KBM-7 (cell line): ENCODE results near the gene NPM1.
"Not testable (repeated sequence)": the region's sequence is repeated elsewhere in the genome, so short reads cannot be mapped to it uniquely, and the experiment has no call there.

ENCODE experiments used
- DNase-seq: peaks from one replicate; pipeline ENCODE4 v3.0.0-alpha.2; 2015
- in situ Hi-C: fragments of 300-500 bp; cut with MboI; formaldehyde crosslinking; loops from 2 replicates; pipeline ENCODE4 v1.14.3; 2020; ENCODE audit warnings: low sequenced_read_pairs, low pct_unique_long_range_greater_than_20kb, mixed read lengths

The NPM1 gene

DNA sequence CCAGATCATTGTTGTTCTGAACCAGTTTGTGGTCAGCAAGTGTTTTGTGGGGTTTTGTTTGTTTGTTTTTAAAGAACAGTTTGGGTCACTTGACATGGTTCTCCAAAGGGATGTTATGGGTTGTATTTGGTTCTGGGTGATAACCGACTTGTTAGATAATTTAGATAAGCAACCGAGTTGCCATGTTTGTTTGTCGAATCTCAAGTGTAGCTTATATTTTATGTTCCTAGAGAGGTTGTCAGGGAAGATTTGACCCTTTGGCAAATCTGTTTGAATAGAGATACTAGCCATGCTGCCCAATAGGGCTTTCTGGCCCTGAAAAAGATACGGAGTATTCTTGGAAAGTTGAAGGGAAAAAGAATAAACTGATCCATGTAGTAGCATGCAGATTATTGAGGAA lies 19.6 kb downstream of the NPM1 start:
- DNase-seq: no peak
- in situ Hi-C loops: no loop called here

DNA sequence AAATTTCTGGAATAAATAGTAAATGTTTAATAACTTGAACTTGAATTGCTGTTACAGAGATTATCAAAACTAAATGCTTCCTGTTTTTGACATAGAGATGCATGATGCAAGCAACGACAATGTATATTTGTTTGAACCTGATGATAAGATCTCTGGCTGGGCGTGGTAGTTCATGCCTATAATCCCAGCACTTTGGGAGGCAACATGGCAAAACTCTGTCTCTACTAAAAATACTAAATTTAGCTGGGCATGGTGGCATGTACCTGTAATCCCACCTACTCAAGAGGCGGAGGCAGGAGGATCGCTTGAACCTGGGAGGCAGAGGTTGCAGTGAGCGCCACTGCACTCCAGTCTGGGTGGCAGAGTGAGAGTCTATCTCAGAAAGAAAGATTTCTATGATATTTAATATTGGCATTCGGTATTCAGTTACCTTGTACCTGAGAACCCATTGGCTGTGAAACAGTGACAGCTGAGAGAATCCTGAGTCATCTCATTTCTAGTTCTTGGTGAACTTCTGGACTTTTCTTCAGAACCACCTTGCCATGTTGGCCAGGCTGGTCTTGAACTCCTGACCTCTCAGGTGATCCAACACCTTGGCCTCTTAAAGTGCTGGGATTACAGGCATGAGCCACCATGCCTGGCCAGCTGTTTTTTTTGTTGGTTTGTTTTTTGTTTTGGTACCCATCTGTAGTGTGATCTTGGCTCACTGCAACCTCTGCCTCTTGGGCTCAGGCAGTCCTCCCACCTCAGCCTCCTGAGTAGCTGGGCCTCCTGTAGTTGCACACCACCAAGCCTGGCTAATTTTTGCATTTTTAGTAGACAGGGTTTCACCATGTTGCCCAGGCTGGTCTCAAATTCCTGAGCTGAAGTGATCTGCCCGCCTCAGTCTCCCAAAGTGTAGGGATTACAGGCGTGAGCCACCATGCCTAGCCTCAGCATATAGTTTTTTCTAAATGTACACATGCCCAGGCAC lies 21.8 kb downstream of the NPM1 start:
- in situ Hi-C loops: no loop called here
- DNase-seq: no peak

DNA sequence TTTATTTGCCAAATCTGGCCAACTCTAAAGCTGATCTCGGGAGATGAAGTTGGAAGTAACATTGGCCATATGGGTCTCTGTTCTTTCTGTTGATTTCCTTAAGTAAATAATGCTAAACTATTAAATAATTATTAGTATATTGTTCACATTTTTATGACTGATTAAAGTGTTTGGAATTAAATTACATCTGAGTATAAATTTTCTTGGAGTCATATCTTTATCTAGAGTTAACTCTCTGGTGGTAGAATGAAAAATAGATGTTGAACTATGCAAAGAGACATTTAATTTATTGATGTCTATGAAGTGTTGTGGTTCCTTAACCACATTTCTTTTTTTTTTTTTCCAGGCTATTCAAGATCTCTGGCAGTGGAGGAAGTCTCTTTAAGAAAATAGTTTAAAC lies 22.5 kb downstream of the NPM1 start:
- in situ Hi-C loops: no loop called here
- DNase-seq: no peak

DNA sequence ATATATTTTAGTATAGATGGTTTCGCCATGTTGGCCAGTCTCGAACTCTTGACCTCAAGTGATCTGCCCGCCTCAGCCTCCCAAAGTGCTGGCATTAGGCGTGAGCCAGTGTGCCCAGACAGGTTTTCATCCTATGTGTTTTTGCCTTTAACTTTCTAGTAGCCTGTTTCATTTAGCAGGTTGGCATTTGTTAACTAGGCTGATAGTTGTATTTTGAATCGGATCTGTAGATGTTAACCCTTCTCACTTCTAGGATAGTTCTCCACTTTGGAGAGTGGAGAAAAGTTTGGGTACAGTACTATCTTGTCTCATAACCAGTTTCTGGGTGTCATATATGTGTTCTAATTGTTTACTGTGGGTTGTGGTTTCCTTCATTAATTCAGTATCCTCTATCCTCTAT lies 24.5 kb downstream of the NPM1 start:
- in situ Hi-C loops: no loop called here
- no peak for DNase-seq

DNA sequence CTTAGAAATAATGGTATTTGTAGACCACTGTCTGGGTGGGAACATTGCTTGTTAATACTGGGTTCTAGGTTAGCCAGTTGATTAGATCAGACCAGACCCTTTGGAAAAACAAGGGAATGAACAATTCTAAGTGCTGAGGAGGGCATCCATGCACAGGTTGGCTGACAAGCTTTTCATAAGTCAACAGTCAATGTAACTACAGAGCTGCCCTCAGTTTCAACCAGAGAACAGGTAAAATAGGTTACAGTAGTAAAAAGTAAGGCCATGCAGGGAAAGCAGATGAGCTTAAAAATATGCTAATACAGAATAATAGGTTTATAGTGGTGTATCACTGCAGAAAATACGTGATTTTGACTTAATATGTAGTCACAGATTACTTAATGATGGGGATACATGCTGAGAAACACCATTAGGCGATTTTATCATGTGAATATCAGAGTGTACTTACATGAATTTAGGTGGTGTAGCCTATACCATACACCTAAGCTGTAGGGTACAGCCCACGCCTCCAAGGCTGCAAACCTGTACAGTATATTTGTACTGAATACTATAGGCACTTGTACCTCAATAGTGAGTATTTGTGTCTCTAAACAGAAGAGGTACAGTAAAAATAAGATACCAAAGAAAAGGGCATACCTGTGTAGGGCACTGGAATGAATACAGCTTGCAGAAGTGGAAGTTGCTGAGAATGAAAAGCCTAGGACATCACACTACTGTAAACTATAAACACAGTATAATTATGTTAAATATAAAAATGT lies 25.7 kb downstream of the NPM1 start:
- DNase-seq: no peak
- in situ Hi-C loops: no loop called here

DNA sequence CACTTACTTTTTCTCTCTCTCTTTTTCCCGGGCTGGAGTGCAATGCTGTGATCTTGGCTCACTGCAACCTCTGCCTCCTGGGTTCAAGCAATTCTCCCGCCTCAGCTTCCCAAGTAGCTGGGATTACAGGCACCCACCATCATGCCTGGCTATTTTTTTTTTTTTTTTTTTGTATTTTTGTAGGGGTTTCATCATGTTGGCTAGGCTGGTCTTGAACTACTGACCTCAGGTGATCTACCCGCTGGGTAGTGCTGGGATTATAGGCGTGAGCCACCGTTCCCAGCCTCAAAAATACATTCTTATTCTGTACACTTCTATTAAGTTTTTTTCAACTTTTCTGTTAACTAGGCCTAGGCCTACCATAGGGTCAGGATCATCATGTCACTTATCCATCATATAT lies 26.3 kb downstream of the NPM1 start:
- DNase-seq, in situ Hi-C loops: not testable (repeated sequence)

DNA sequence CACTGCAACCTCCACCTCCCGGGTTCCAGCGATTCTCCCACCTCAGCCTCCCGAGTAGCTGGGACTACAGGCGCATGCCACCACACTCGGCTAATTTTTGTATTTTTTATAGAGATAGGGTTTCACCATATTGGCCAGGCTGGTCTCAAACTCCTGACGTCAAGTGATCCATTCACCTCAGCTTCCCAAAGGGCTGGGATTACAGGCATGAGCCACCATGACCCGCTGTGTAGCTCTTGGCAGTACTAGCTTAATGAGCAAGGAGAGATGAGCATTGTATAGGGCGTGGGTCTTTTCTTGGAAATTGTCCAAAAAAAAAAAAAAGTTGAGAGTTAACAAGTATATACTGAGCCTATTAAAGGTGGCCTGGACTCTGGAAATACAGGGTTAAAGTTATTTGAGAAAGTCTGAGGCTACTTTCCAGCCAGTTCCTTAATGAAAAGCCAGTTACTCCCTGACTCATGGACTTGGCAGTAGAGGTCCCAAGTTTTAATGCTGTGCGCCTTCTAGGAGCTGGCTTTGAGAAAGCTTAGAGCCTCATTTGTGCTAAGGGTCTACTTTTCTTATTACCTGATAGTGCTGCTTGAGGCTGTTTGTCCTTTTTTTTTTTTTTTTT lies 27.6 kb downstream of the NPM1 start:
- in situ Hi-C loops: no loop called here
- DNase-seq: peak; percentile 37

DNA sequence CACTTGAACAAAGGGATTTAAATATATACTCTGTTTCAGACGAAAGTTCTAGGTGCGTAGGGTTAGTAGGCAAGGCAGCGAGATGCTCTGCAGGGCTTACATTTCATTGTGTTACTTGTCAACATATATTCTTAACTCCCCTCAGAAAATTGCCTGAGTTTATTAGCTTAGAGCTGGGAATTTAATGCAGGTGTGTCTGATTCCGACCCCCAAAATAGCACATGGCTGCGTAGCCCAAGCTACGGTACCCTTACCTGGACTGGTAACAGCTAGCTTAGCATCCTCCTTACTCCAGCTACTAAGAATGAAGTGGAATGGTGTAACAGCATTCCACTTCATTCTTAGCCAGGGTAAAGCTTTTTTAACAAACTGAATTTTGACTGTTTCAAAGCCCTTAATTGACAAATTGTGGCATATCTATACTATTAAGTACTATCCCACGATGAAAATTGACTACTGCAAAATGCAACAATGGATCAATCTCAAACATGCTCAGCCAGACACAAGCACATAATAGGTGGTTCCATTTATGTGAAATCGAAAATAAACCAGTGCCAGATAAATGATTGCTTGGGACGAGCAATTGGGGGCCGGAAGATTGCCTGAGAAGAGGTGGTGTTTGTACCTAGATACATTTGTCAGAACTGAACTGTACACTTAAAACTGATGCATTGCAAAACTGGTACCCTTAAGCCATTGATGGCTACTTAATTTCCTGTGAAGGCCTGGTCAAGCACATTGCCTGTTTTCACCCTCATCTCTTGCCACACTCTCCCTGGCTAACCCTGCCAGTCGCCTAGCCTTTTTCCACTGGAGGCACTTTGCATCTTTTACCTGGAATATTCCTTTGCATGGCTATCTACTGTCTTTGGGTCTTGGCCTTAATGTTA lies 28.8 kb downstream of the NPM1 start:
- no peak for DNase-seq
- in situ Hi-C loops: no loop called here

DNA sequence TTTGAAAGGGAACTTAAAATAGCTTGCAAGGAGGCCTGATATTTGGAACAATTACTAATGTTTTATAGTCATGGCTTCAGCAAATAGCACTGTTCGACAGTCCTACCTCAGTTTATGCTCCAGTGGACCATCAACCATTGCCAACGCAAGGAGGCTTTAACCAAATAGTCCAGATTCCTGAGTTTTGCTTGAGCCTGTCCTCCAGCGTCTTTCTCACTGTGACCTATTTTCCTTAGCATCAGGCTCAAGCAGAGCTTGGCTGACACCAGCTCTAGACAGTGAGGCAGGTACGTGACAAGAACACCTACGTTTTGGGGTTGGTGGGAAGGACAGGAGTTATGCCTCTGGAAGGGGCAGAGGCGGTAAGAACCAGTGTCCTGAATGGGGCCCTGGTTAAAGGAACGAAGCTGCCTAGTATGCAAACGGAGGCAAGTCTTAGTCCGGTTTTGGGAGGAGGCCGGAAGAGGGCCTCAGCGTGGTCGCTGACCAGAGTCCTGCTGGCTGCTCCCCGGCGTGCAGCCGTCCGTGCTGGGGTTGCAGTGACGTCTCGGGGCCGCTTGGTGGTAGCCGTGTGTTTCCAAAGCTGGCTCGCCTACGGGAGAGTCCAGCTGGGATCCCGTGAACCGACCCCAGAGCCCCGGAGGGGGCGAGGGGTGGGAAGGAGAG lies 30.8 kb downstream of the NPM1 start:
- DNase-seq: peak; percentile 75
- in situ Hi-C loops: no loop called here

DNA sequence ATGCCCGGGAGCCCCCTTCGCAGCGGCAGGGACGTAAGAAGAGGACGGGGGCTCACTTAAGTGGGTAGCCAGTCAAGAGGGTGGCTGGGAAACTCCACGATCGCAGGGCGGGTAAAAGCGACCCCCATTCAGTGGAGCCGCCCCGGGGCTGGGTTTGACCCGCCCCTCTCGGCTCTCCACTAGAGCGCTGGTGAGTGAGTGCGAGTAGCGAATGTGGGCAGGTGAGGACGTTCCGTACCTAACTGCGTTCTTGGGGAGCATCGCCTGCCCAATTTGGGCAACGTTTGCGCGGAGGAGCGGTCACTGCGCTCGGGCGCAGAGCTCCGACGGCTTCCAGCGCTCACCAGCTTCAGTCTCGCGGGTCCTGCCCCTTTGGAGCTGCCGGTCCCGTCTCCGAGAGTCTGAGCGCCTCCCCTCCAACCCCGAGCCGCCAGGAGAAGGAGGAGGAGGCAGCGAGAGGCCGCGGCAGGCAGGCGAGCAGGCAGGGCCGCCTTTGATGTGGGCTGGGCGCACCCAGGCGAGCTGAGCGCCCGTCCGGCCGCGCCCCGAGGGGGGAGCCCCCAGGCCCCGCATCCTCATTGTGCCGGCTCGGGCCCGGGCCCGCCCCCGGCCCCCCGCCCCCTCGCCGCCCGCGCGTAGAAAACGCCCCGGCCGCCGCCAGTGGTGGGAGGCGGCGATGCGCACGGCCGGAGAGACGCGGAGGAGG lies 31.5 kb downstream of the NPM1 start, which contains the start of gene FGF18:
Gene FGF18, plus strand, starts transcription at position 666 of the 706 bp plus-strand sequence. CDS start 553 bp downstream, outside the sequence.
- DNase-seq: peak; percentile 49
- in situ Hi-C loops: no loop called here

DNA sequence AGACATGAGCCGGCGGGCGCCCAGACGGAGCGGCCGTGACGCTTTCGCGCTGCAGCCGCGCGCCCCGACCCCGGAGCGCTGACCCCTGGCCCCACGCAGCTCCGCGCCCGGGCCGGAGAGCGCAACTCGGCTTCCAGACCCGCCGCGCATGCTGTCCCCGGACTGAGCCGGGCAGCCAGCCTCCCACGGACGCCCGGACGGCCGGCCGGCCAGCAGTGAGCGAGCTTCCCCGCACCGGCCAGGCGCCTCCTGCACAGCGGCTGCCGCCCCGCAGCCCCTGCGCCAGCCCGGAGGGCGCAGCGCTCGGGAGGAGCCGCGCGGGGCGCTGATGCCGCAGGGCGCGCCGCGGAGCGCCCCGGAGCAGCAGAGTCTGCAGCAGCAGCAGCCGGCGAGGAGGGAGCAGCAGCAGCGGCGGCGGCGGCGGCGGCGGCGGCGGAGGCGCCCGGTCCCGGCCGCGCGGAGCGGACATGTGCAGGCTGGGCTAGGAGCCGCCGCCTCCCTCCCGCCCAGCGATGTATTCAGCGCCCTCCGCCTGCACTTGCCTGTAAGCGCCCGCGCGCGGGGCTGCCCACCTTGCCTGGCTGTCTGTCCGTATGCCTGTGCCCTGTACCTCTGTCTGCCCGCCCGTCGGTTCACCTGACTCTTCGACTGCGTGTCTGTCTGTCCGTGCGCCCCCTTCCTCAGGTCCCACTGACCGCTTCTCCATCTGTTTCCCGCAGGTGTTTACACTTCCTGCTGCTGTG lies 32.2 kb downstream of the NPM1 start:
- DNase-seq: peak; percentile 36
- in situ Hi-C loops: no loop called here

DNA sequence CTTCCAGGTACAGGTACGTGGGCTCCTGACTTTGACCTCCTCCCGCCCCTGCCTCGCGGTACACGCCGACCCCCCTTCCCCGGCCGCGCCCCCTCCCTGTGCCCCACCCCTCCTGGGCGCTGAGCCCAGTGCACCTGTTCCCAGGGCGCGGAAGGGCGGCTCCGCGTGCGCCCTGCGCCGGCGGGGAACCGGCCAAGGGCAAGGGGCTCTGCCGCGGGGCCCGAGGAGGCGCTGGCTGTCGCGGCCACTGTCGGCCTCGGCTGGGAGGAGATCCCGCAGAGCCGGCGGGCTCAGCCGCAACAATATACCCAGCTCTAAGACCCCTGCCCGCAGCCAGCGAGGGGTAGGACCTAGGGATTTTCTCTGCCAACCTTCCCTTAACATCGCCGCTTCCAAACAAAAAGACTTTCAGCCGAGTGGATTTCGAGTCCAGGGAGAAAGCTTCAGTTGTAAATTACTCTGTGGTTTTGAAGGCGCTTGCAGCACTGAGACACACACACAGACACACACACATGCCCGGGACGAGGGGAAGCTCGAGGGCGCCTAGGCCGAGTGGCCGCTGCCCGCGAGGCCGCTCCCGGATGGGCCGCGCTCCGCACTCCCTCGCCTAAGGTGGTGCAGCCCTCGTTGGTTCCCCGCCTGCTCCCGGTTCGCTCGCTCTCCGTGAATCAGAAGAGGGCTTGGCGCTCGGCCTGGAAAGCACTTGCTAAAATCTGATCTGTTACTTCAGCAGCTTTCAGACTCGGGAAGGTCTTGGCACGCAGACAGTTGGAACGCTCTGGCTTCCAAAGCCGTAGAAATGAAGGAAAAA lies 33.0 kb downstream of the NPM1 start:
- DNase-seq: no peak
- in situ Hi-C loops: no loop called here

DNA sequence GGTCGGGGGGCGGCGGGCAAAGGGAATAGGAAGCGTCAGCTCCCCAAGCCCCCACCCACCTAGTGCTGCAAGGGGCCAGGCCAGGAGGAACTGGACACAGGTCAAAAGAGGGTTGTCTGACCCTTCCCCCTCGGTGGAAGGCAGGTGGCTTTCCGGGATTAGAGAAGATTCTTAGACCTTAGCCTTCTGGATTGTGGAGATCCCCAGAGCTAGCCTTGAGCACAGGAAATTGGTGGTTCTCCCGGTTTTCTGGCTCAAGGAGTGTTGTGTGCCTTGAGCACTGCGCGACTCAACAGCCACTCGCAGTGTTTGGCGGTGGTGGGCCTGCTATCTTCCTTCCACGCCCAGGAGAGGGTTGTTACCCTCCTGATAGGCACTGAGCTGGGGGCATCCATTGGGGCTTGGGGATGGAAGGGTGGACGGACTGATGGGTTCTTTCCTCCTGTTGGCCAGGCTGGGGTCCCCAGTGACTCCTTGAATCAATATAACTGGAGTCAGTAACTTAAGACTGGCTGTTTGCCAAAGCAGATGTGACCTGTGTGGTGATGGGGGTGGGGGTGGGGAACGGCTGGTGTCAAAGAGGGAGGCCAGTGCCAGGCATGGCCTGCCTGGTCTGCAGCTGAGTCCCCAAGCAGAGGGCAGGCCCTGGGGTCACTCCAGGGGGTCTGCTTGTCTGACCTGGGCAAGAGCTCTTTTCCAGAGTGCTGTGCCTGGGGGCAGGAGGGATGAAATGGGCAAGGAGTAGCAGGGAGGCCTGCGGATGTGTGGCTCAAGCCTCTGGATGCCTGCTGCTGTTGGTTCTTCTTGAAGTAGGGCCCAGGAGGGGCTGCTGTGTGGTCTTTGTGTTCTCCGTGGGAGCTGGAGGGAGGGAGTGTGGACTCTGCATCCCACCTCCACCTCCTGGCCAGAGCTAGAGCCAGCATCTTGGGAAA lies 33.9 kb downstream of the NPM1 start:
- in situ Hi-C loops: no loop called here
- no peak for DNase-seq

DNA sequence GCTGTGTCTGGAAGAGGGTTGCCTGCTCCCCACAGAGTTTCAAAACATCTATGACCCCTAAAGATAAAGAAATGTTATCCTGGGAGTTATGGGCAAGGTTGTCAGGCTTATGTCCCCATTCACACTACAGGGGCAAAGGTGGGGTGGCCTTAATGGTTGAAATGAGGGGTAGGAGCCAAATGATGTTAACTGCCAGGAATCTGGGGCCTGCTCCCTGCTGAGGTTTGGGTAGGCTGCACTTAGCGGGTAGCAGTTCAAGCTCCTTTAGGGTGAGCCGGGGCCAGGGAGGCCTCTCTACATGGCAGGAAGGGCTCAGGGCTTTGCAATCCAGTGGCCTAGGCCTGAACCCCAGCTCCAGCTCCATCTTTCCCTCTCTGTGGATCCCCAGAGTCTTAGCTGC lies 34.8 kb downstream of the NPM1 start:
- in situ Hi-C loops: no loop called here
- no peak for DNase-seq

DNA sequence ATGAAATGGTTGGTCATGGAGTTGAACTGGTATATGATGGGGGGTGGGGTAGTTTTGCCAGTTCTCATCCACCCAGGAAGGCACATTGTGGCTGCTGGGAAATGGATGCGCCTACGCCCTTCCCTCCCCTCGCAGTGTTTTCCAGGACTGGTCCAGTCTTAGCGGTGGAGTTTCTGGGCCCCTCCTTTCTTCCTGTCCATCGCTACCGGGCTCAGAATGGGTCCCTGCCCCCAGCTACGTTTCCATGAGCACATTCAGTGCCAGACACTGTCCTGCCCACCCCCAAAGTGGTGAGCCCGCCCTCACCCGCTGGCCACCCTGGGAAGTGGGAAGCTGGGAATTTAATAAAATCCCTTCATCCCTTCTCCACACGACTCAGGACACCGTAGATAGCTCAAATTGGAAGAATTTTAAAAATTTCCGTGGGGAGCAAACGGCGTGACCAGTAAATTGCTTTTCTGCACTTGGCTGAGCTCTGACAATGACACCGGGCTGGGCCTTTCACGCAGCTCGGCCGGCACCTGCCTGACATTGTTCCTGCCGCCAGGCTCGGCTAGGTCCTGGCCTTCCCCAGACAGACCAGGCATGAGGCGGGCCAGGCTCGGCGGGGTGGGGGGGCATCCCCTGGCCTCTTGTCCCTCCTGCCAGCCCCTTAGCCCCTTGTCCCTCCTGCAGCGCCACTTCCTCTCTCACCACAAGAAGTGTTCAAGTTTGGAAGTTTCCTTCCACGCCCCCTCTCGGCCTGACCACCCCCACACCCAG lies 35.4 kb downstream of the NPM1 start:
- in situ Hi-C loops: no loop called here
- DNase-seq: no peak
